Measurements from ENCODE around the gene BACE2.

BACE2 gene

DNA sequence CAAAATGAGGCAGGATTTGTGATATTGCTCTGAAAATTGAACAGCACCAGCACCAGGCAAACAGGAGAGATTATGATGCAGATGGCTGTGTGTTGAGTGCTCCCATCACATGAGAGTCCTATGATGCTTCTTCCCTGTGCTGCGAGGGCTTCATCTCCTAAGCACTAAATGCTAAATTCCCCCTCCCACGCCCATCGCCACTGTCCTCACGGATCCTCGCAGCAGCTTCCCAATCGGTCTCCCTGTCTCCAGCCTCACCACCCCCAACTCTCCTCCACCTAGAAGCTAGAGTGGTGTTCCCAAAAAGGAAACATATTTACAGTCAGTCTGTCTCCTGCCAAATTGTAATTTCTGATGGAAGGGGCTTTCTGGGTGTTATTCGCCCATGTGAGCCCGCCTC is 4.9 kb upstream of the BACE2 start (continued):
- no peak for TF ChIP-seq ZFP30 (CRISPR knock-in tag; IDR thresholded peaks at IDR 0.05)
- no peak for TF ChIP-seq OSR1 (CRISPR knock-in tag; IDR thresholded peaks at IDR 0.05)
- TF ChIP-seq ESRRG (CRISPR knock-in tag; IDR thresholded peaks at IDR 0.05), result no peak
- TF ChIP-seq GLIS3 (CRISPR knock-in tag; IDR thresholded peaks at IDR 0.05), result no peak

DNA sequence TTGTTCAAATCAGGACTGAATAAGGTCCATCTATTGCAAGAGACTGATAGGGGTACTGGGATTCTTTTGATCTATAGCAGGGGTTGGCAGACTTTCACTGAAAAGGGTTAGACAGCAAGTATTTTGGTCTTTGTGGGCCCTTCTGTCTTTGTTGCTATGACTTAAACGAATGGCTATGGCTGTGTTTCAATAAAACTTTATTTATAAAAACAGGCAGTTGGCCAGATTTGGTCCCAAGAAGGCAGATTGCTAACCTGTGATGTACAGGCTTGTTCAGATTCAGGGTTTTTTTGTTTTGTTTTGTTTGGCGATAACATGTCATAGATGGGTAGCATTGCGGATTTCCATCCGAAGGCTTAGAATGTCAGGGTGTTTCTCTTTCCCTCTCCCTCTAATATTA is 3.9 kb upstream of the BACE2 start:
- TF ChIP-seq ZNF70 (CRISPR knock-in tag; IDR thresholded peaks at IDR 0.05), result no peak
- TF ChIP-seq PATZ1 (CRISPR knock-in tag; IDR thresholded peaks at IDR 0.05; ENCODE audit: borderline replicate concordance), result no peak
- TF ChIP-seq TSHZ2 (CRISPR knock-in tag; IDR thresholded peaks at IDR 0.05), result no peak
- no peak for TF ChIP-seq SNAI2 (CRISPR knock-in tag; IDR thresholded peaks at IDR 0.05)
- no peak for TF ChIP-seq BACH2 (CRISPR knock-in tag; IDR thresholded peaks at IDR 0.05; ENCODE audit: borderline replicate concordance)
- TF ChIP-seq GLIS3 (CRISPR knock-in tag; IDR thresholded peaks at IDR 0.05), result no peak
- no peak for TF ChIP-seq ZFP30 (CRISPR knock-in tag; IDR thresholded peaks at IDR 0.05)
- TF ChIP-seq CSDC2 (CRISPR knock-in tag; IDR thresholded peaks at IDR 0.05), result no peak
- no peak for TF ChIP-seq ARNTL (CRISPR knock-in tag; IDR thresholded peaks at IDR 0.05; ENCODE audit: borderline replicate concordance, low read depth)
- TF ChIP-seq ZC3H10 (CRISPR knock-in tag; IDR thresholded peaks at IDR 0.05), result no peak
- no peak for TF ChIP-seq RARB (CRISPR knock-in tag; IDR thresholded peaks at IDR 0.05)
- TF ChIP-seq ZNF565 (CRISPR knock-in tag; conservative IDR thresholded peaks at IDR 0.05; ENCODE audit: low read depth), result no peak
- no peak for TF ChIP-seq TCF4 (CRISPR knock-in tag; IDR thresholded peaks at IDR 0.05; ENCODE audit: borderline replicate concordance)
- TF ChIP-seq, protein P1, sequence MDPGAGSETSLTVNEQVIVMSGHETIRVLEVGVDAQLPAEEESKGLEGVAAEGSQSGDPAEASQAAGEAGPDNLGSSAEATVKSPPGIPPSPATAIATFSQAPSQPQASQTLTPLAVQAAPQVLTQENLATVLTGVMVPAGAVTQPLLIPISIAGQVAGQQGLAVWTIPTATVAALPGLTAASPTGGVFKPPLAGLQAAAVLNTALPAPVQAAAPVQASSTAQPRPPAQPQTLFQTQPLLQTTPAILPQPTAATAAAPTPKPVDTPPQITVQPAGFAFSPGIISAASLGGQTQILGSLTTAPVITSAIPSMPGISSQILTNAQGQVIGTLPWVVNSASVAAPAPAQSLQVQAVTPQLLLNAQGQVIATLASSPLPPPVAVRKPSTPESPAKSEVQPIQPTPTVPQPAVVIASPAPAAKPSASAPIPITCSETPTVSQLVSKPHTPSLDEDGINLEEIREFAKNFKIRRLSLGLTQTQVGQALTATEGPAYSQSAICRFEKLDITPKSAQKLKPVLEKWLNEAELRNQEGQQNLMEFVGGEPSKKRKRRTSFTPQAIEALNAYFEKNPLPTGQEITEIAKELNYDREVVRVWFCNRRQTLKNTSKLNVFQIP (CRISPR knock-in tag; IDR thresholded peaks at IDR 0.05; ENCODE audit: borderline replicate concordance, low read depth), result no peak
- ATAC-seq, result no peak

DNA sequence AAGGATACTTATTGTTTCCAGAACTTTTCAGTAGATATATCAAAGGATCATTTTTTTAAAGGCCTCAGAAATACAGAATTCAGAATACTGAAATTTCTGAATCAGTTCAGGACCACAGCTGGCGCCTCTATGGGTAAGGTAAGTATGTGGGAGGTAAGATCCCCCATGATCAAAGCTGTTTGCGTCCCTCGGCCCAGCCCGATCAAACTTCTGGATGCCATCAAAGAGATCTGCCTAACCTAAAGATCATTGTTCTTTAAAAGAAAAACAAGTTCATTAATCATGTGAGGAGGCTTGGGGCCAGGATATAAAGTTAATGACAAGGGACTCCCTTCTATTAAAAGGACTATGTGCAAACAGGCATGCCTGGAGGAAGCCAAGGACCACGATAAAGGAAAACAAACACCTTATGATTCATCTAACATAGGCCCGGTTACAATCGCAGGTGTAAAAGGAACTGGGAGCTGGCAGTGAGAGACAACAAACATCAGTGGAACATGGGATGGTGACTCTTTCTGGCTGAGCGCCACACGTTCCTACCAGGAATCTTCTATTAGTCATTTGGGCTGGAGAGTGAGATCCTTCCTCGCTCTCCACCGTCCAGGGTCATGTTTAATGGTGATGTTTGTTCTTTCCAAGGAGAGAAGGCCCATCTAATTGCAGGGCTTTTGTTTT is 2.8 kb upstream of the BACE2 start:
- no peak for ATAC-seq

GRCh38 chr21:41166884-41167283 is 1.1 kb upstream of the BACE2 start:
- no peak for ATAC-seq
- TF ChIP-seq ZFP3 (CRISPR knock-in tag; IDR thresholded peaks at IDR 0.05) (no peak), GLIS3 (CRISPR knock-in tag; IDR thresholded peaks at IDR 0.05) (no peak)

More for the DNA sequence above, 2.8 kb upstream of the BACE2 start:
- TF ChIP-seq ZNF70 (CRISPR knock-in tag; IDR thresholded peaks at IDR 0.05), result no peak
- TF ChIP-seq, protein P1 (CRISPR knock-in tag; IDR thresholded peaks at IDR 0.05; ENCODE audit: borderline replicate concordance, low read depth), result no peak

Measured in SK-N-SH treated with all-trans-retinoic acid at 6 μM for 48 hours (cell line).